OCI-LY7 (cell line): ENCODE results near the gene AIRE.

ENCODE experiments used
- EZH2phosphoT487 ChIP-seq: fragments of 200-600 bp; sonication (generic); IDR thresholded peaks from 2 replicates; pipeline ENCODE4 v1.6.1; 2018; ENCODE audit warnings: low read depth, borderline replicate concordance, mild to moderate bottlenecking, mixed run types, antibody characterized with exemption, low read length, moderate library complexity, mixed read lengths
- TF ChIP-seq, protein P1 (sequence below): fragments of 200-600 bp; sonication (generic); conservative IDR thresholded peaks from 2 replicates; pipeline ENCODE4 v1.5.1; 2014; ENCODE audit warnings: mild to moderate bottlenecking, antibody characterized with exemption, low read length, moderate library complexity, mixed read lengths

DNA sequence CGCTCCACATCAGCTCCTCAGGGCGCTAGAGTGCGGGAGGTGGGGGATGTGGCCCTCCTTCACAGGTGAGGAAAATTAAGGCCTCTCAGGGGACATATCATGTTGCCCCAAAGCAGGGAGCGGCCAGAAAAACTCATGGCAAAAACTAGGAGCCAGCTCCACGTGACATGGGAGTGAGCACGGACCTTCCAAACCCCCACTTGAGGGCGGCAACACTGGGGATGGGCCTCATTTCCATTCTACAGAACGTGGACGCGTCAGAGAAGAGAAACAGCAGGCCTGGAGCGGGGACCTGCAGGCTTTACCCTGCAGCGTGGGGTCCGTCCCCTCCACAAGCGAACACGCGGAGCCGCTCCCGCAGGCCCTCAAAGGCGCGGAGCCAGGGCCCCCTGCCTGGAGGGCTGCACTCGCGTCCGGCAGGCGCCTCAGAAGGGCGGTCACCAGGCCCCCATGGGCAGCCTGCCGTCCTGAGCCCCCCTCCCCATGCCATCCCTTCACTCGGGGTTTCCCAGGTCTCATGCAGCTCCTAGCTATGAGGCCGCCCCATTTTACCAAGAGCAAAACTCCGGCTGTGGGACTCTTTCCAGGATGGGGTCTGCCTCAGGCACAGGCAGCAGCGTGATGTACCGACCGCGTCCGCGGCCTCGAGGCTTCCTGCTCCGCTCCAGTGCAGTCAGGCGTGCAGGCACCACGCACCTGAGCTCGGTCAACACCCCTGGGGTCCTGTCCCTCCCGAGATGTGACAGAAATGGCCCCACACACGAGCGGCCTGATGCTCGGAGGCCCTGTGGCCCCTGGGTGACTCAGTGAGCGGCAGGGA lies 48.0 kb downstream of the AIRE start:
- TF ChIP-seq, protein P1, sequence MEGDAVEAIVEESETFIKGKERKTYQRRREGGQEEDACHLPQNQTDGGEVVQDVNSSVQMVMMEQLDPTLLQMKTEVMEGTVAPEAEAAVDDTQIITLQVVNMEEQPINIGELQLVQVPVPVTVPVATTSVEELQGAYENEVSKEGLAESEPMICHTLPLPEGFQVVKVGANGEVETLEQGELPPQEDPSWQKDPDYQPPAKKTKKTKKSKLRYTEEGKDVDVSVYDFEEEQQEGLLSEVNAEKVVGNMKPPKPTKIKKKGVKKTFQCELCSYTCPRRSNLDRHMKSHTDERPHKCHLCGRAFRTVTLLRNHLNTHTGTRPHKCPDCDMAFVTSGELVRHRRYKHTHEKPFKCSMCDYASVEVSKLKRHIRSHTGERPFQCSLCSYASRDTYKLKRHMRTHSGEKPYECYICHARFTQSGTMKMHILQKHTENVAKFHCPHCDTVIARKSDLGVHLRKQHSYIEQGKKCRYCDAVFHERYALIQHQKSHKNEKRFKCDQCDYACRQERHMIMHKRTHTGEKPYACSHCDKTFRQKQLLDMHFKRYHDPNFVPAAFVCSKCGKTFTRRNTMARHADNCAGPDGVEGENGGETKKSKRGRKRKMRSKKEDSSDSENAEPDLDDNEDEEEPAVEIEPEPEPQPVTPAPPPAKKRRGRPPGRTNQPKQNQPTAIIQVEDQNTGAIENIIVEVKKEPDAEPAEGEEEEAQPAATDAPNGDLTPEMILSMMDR: no peak
- no peak for TF ChIP-seq EZH2phosphoT487
